A673 (cell line): ENCODE data around the gene WIPF1. TPM values are rescaled to one million over a fixed set of nuclear protein-coding genes. Genes with fewer than 3 reads are reported as not detected.

ENCODE experiments used
- BruUV-seq: library from RNA; stranded (reverse); fragments of 400-500 nt; replicated peaks from 2 replicates; lab custom pipeline; 2021; lab: Mats Ljungman, UMichigan
- CTCF ChIA-PET: fragments of 300-600 bp; sonication (Branson Sonifier 250); formaldehyde crosslinking; loops from one replicate; lab custom pipeline; 2022; ENCODE audit warnings: antibody characterized with exemption; lab: Charles Lee
- POLR2A ChIA-PET: fragments of 300-600 bp; sonication (Branson Sonifier 250); formaldehyde crosslinking; loops from one replicate; lab custom pipeline; 2022; ENCODE audit warnings: antibody characterized with exemption; ENCODE audit not compliant: low non-redundant PET; lab: Charles Lee
- DNase-seq: peaks from one replicate; pipeline ENCODE4 v3.0.0-alpha.2; 2015; ENCODE audit warnings: low spot score
- H3K27ac ChIP-seq: fragments of 200-600 bp; sonication (generic); 2 replicates; pipeline ENCODE4 v1.5.1; 2016; ENCODE audit warnings: mixed run types, low read depth, mild to moderate bottlenecking, mixed read lengths, antibody characterized with exemption, low read length; ENCODE audit not compliant: poor library complexity, severe bottlenecking
- H3K27me3 ChIP-seq: fragments of 200-600 bp; sonication (generic); replicated peaks from 2 replicates; pipeline ENCODE4 v1.6.1; 2017; ENCODE audit warnings: mixed run types, low read depth, mild to moderate bottlenecking, mixed read lengths, antibody characterized with exemption, low read length; ENCODE audit not compliant: insufficient read depth, poor library complexity
- H3K36me3 ChIP-seq: fragments of 200-600 bp; sonication (generic); 2 replicates; pipeline ENCODE4 v1.6.1; 2016; ENCODE audit warnings: mixed run types, mild to moderate bottlenecking, mixed read lengths, antibody characterized with exemption, low read length; ENCODE audit not compliant: insufficient read depth, poor library complexity, severe bottlenecking
- H3K4me1 ChIP-seq: fragments of 200-600 bp; sonication (generic); 2 replicates; pipeline ENCODE4 v1.6.1; 2017; ENCODE audit warnings: mixed run types, mild to moderate bottlenecking, mixed read lengths, antibody characterized with exemption, low read length; ENCODE audit not compliant: insufficient read depth, poor library complexity, severe bottlenecking
- H3K4me3 ChIP-seq: fragments of 200-600 bp; sonication (generic); 2 replicates; pipeline ENCODE4 v1.5.1; 2016; ENCODE audit warnings: low read depth, mixed run types, mild to moderate bottlenecking, mixed read lengths, low read length; ENCODE audit not compliant: poor library complexity, severe bottlenecking
- H3K9me3 ChIP-seq: fragments of 200-600 bp; sonication (generic); 2 replicates; pipeline ENCODE4 v1.6.1; 2016; ENCODE audit warnings: mixed run types, low read depth, mild to moderate bottlenecking, mixed read lengths, antibody characterized with exemption, low read length; ENCODE audit not compliant: poor library complexity, severe bottlenecking
- CTCF ChIP-seq: fragments of 300-800, 200-600 bp; sonication (generic); conservative IDR thresholded peaks from 2 replicates; pipeline ENCODE4 v1.5.1; 2017; ENCODE audit warnings: low read depth, mild to moderate bottlenecking, antibody characterized with exemption, low read length, moderate library complexity, mixed read lengths
- EZH2 ChIP-seq: fragments of 200-600 bp; sonication (generic); IDR thresholded peaks from 2 replicates; pipeline ENCODE4 v1.6.1; 2017; ENCODE audit warnings: borderline replicate concordance, low read depth, mild to moderate bottlenecking, mixed read lengths, antibody characterized with exemption, low read length; ENCODE audit not compliant: poor library complexity, severe bottlenecking
- intact Hi-C: fragments of 100-400 bp; cut with micrococcal nuclease; formaldehyde crosslinking; loops from one replicate; pipeline ENCODE4 v1.10.0; 2022; ENCODE audit not compliant: unreplicated experiment
- total RNA-seq: library from RNA; stranded (reverse); gene quantifications from 2 replicates; pipeline ENCODE4 v1.2.3, GENCODE V29; 2021

The WIPF1 gene
- total RNA-seq, 1 experiment from 2014 or later, result 1.1 TPM

DNA sequence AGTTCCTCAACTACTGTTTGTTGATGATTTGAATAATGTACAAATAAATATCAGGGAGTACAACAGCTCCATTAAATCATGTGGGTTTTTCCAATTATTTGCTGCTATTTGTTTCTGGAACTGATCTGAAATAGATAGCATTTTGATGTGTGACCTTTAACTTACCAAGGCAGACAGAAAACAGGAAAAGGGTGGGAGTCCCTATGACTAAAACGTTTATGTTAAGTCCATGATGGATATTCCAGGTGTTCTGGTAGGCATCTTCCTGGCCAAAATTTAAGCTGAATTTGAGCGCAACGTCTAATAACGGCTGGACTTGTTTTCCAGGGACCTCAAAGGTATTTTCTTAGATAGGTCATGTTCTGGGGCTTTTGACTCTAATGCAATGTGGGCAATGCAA is 41.6 kb downstream of the WIPF1 start:
- Histone ChIP-seq H3K36me3 (no peaks in the 10 kb centered on the region), H3K27ac (no peak overlapping the region), H3K9me3 (no peaks in the 10 kb centered on the region), H3K4me1 (no peaks in the 10 kb centered on the region), H3K27me3 (peaks cover 25% of the 10 kb centered on the region), H3K4me3 (no peak overlapping the region)
- no peak for TF ChIP-seq EZH2
- ChIA-PET CTCF (no interaction called here), POLR2A (no interaction called here)
- intact Hi-C loops, result no loop called here
- BruUV-seq, result no TSS peak
- no peak for DNase-seq

DNA sequence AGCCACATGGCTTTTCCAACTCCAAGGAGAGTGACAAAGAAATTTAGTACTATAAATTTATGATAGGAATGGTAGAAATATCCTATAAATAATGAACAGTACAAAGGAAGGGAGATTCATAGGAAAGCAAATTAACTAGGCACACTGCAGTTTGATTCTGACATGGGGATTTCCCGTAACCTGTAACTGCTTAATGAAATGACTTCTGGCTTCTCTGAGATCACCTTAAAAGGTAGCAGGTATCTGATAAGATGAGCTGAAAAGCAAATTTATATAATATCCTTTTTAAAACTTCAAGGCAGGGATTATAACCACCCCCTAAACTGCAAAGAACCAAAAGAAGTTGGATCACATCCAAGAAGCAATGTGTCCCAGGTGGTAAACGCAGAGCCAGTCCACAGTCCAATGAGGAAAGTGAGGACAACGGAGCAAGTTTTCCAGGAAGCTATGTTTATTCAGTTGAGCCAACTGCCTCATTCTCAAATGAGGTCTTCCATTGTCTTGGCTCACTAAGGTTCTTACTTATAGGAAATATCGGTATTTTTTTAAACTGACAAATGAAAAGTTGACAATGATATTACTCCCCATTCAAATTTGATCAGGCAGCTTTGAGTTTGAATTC is 43.0 kb downstream of the WIPF1 start:
- no peaks in the 10 kb centered on the region for H3K4me1 ChIP-seq
- no peak for TF ChIP-seq EZH2
- TF ChIP-seq CTCF, result no peak
- H3K27me3 ChIP-seq, result peaks cover 11% of the 10 kb centered on the region
- H3K27ac ChIP-seq, result no peak overlapping the region
- H3K9me3 ChIP-seq, result no peaks in the 10 kb centered on the region
- POLR2A ChIA-PET, result no interaction called here
- BruUV-seq, result no TSS peak
- CTCF ChIA-PET, result no interaction called here
- intact Hi-C loops, result no loop called here
- H3K36me3 ChIP-seq, result no peaks in the 10 kb centered on the region
- DNase-seq, result no peak
- H3K4me3 ChIP-seq, result no peak overlapping the region

DNA sequence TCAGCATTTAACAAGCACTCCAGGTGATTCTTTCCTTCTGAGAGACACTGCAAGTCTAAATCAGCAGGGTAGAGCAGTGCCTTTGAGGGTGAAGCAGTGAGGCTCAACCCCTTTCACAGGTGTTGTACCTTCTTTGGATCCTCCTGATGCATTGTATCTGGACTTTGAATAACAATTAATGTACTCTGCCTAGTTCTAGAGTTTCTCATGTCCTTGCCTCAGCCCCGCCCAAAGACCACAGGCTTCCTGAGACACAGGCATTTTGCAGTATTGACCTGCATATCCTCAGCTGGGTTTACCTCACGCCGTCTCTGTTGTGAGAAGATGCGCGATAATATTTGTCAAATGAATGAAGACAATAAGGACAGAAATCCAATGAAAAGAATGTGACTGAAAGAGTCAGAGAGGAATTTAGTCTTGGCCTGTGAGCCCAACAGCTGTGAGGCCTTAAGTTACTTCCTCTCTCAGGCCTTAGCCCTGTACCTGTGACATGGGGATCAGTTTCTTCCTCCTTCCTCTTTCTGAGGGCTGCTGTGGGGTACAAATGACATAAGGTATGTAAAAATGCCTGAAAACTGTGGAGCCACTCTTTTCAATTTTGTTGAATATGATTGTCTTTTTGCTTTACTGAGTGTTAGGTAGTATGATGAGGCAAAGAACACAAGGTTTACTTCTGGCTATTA is 43.7 kb downstream of the WIPF1 start:
- CTCF ChIA-PET, result no interaction called here
- no peaks in the 10 kb centered on the region for H3K36me3 ChIP-seq
- POLR2A ChIA-PET, result no interaction called here

More for the DNA sequence above, 43.7 kb downstream of the WIPF1 start:
- no peaks in the 10 kb centered on the region for H3K4me1 ChIP-seq
- no peak overlapping the region for H3K27ac ChIP-seq
- intact Hi-C loops, result no loop called here
- peaks cover 4% of the 10 kb centered on the region for H3K27me3 ChIP-seq
- TF ChIP-seq EZH2 (no peak), CTCF (no peak)
- BruUV-seq, result no TSS peak
- no peak overlapping the region for H3K4me3 ChIP-seq
- no peak for DNase-seq
- no peaks in the 10 kb centered on the region for H3K9me3 ChIP-seq
